Frontal cortex (tissue), 4 donors: Measurements from ENCODE around the gene MYLK2. TPM values are rescaled to one million over a fixed set of nuclear protein-coding genes. Genes with fewer than 3 reads are reported as not detected.

Experiments used
- DNase-seq, 2 donors: peaks; one replicate each; pipeline ENCODE4 v3.0.0; 2012; ENCODE audit warnings: low spot score in 2 of 2
- FAIRE-seq: peaks from 2 replicates; lab custom pipeline; 2012; peaks lifted over from hg19 to GRCh38; lab: Jason Lieb, UNC
- total RNA-seq: library from RNA; depleted of rRNA; stranded (reverse); fragments of >200 nt; gene quantifications from one replicate; pipeline ENCODE4 v1.2.3, GENCODE V29; 2014
- donor health status: control.
- donor health status: control.
- donor health status: control.

MYLK2 gene
- total RNA-seq, 1 donor from 2014 or later: 0.82 TPM

DNA sequence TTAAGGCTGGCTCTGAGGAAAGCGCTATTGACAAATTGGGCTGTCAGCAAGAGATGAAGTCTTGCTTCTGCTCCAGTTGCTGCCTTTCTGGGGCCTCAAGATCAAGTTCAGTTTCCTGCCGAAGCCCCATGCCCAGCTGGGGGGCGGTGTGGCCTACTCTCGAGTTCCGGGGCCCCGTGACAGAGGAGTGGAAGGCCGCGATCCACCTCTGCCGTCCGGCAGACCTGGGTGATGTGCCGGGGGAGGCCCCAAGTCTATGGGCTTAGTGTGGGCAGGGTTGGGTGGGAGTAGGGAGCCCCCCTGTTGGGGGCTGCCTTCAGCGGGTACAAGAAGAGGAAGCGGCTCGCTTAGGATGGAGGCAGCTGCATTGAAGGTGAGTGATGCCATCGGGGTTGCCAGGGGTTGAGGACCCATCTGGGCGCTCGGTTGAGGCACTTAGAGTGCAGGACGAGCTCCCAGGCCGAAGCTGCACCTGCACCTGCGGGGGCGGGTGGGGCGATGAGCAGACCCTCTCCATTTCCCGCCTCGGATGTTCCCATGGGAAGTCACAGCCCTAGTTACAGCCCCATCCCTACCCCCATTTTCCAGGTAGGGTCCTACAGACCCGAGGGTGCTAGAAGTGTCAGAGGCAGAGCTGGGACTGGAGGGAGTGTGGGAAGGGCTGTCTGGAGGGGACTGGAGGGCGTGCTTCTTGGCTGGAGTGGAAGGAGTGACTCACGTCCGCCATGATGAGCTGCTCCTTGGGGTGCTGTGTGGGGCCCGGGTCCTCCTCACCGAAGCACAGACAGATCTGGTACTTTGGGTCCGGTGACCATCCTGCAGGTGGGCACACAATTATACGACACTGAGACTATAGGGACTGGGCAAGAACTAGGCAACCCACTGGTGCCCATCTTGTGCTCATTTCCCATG, 29.2 kb downstream of the MYLK2 start:
- no peak for FAIRE-seq
- DNase-seq: no peak

DNA sequence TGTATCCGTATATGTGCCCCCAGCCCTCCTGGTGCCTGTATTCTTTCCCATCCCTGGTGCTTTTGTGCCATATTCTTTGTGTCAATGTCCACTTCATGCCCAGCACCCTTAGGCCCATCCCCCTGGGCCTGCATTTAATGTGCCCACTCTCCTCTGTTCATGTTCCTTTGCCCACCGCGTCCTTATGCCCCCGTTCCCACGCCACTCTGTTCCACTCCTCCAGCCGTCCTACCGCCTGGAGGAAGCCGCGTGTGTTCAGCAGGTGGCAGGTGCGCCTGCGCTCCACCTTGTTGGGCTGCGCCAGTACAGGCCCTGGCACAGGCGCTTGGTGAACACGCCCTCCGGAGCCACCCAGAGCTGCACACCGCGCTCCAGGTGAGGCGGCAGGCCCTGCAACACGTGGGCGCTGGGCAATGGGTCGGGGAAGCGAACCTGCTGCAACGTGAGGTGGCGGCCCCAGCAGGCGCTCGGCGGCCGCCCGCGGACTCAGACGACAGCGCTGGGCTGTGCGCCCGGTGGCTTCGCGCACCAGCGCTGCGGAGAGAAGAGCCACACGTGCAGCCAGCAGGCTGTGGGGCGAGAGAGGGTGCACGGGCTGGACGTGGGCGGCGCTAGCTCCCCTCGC, 30.3 kb downstream of the MYLK2 start:
- DNase-seq (no peak), FAIRE-seq (no peak)

DNA sequence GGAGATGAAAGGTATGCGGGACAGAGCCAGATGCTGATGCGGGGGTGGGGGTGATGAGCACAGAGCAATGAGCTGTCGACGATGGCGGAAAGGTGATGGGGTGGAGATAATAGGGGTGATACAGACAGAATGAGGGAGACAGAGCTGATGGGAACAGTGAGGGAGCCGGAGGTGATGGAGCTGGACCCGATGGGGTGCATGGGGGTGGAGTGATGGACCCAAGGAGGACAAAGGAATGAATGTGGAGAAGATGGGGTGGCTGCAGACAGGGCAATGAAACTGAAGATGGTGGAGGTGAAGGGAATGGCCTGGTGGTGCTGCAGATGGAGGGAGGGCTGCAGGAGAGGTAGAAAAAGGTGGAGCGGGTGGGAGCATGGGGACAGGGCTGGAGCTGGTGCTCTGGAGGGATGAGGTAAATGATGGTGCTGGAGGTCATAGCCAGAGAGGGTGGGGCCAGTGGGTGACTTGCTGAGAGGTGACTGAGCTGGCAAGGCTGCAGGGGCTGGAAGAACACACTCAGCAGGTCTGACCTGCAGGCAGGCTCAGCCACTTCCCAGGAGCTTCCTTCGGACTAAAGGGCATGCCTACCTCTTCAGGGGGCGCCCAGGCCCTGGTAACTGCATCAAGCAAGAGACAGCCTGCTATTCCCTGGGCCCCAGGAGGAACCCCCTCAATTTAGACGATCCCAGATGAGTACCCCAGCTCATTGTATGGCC, 32.2 kb downstream of the MYLK2 start:
- no peak for FAIRE-seq
- no peak for DNase-seq

DNA sequence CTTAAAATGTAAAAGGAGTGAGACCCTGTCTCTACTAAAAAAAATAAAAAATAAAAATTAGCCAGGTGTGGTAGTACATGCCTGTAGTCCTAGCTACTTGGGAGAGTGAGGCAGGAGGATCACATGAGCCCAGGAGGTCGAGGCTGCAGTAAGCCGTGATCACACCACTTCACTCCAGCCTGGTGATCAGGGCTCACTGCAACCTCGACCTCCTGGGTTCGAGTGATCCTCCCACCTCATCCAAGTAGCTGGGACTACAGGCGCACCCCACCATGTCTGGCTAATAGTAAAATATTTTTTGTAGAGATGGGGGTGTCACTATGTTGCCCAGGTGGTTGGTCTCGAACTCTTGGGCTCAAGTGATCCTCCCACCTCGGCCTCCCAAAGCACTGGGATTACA, 34.3 kb downstream of the MYLK2 start:
- FAIRE-seq (no peak), DNase-seq (no peak)

DNA sequence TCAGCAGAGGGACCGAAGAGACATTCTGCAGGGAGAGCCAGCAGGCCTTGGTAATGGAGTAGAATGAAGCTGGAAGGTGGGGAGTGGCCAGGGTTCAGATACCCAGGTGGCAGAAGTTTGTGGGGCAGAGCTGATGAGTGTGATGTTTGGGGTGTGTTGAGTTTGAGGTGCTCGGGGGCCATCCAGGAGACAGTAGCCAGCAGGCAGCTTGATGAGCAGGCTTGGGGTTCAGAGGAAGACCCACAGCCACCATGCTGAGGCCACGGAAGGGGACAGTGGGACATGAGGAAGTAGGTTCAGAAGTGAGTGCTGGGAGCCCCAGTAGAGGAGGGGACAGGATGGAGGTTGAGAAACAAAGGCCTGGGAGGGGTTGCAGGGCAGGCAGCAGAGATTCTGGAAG, 37.4 kb downstream of the MYLK2 start:
- no peak for FAIRE-seq

DNA sequence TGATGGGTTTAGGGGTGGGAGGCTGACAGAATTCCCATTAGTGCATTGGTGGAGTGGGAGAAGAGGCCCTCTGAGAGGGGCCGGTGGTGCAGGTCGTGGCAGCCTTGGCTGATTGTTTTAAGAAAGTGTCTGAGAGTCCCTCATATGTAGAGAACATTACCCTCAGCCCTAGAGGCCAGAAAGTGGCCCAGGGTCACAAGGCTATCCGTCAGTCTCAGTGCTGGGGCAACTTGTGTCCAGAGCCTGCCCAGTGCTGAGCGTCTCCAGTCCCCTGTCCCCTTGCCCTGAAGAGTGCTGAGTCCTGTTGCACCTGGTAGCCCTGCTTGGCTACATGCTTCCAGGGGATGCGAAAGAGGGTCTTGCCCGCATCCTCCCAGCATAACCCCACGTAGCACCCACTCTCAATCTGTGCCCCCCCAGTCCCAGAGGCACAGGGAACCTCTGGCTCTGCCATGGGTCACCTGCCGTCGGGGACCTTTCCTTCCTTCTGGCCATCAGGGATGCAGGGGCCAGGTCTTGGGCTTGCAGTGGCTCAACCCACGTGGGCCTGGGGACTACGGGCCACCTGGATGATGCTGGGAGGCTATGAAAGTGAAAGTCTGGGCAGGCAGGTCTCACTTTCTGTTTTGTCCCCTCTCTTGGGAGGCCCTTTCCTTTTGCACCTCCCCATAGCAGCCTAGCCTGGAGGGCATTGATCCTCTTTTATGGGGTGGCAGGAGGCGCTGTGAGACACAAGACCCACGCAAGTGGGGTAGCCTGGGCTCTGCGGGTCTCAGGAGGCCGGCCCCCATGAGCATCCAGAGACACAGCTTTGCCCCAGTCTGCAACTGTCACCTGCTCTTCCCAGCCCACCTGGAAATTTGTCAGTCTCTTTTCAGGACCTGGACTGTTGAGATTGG, 39.0 kb downstream of the MYLK2 start:
- no peak for FAIRE-seq
- DNase-seq: no peak

More for the DNA sequence above, 37.4 kb downstream of the MYLK2 start:
- no peak for DNase-seq

DNA sequence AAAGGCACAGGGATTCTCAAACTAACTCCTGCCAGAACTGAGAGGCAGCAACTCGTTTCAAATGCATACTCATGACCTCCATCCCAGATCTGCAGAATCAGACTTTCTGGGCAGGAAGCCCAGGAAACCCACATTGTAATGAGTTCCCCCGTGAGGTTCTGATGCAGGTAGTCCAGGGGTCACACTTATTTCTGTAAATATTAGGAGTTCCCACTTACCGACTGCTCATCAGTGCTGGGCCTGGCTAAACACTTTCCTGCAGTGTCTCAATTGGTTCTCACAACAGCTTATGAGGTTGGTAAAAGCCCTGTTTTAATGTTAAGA, 39.6 kb downstream of the MYLK2 start:
- DNase-seq (no peak), FAIRE-seq (no peak)

DNA sequence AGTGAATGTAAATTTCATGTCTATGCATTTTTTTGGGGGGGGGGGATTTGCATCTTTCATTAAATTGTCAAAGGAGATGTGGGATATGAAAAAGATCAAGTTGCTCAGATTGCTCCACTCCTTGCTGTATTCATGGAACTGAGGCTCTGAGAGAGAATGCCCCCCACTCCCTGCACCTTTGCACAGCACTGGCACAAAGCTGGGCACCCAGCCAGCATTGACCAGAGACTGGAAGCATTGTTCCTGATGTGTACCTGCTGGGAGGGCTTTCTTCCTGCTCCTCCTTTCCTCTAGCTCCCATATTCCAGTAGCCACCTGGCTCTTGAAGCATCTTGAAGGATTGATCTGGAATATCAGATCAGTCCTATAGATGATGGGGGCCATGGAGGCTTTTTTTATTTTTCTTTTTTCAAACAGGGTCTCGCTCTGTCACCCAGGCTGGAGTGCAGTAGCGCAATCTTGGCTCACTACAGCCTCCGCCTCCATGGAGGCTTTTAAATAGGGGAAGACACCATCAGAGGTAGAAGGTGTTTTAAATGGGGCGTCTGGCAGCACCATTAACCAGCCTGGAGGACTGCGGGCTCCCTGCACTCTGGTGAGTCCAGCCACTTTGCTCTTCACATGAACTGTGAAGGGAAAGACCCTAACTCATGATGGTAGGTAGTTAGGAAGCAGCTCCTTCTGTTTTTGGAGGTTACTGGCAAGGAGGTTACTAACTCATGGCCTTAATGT, 40.3 kb downstream of the MYLK2 start:
- FAIRE-seq (no peak), DNase-seq (no peak)

DNA sequence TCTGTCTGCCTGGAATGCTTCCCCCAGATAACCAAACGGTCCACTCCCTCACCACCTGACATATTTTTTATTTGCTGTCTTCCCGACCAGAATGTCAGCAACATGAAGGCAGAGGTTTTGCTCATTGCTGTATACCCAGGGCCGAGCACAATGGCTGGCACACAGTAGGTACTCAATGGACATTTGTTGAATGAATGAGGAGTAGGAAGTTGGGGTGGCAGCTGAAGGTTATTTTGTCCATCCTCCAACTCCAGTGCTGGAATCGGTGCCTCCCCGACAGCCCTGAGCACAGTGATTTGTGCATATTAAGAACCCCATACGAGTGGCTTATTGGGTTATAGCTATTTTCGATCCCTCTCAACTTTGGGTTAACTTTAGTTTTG, 40.8 kb downstream of the MYLK2 start:
- no peak for DNase-seq

DNA sequence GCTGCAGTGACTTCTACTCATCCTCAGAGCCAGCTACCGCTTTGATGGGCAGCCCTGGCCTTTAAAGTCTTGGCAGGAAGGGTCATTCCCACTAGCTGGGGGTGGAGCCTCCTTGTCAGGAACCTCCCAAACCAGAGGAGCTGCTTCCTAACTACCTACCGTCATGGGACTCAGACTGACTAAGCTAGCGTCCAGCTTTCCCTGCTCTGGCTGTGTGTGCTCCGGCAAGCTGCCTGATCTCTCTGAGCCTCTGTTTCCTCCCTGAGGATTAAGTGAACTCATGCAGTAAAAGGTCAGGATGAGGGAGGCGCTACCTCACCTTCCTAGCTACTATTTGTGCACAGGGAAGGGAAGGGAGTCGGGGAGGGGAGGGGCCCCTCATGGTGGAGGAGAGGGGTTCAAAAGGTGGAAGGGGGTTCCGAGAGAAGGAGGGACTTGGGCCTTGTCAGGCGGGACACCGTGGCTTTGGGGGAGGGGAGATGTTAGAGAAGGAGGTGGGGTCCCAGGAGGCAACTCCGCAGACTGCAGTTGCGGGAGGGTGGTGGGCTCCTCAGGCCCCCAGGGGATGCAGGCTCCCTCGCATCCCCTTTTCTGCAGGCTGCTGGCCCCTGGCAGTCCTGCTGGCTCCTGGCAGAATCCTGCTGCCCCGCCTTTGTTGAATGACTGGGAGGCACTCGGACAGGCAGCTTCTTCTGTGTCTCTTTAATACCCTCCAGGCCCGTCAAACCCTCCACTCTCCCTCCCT, 41.4 kb downstream of the MYLK2 start:
- no peak for FAIRE-seq
- DNase-seq: no peak

More for the DNA sequence above, 40.8 kb downstream of the MYLK2 start:
- FAIRE-seq: no peak

DNA sequence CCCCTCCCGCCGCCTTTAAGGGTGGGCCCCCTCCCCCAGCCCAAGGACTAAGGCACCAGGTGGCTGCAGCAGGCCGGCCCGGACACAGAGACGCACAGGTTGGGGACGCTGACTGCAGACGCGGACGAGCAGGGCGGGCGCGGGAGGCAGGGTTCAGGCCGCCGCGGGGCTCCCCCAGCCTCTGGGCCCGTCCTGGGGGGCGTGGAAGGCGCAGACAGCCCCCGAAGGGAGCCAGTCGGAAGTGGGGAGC, 41.9 kb downstream of the MYLK2 start:
- no peak for DNase-seq
- FAIRE-seq: no peak

DNA sequence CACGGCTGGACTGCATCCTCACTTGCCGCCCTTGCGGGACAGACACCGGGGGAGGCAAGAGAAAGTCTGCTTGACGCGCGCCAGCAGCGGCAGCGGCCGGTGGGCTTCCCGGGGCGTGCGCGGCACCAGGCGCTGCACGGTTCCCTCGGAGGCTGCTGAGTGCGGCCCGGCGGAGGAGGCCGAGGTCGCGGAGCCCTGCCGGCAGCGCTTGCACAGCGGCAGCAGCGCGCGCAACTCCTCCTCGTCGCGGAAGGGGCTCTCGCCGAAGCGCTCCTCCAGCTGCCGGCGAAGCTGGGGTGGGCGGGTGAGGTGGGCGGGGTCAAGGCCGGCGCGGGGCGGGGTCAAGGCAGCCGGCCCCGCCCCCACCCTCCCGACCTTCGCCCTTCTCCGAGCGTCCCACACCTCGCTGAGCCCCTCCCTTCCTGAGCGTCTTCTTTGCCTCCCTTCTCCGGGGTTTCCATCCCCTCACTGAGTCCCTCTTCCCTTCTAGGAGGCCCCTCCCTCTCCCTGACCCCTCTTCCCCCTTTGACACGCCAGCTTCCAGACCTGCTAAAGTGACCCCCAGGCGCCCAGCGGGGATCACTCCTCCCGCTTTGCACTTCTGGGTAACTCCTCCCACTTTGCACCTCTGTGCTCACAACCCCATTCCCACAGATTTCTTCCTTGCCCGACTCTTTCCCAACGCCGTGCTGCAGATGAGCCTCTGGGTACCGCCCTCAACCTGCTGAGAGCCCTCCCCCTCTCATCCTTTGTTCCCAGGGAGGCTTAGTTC, 42.4 kb downstream of the MYLK2 start:
- DNase-seq (peak; percentile 80 to 93), FAIRE-seq (no peak)

DNA sequence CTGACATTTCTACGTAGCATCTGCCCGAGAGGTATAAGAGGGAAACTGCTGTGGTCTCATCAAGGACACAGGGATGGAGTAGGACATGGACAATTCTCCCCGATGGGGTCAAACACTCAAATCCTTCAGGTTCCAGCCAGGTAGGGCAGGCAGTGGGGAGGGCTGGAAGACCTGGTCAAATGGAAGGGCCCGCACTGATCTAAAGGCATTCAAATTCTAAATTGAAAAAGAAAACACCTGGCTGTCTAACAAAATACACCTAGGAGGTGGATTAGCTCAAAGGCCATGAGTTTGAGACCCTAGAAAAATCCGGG, 43.0 kb downstream of the MYLK2 start:
- DNase-seq (no peak), FAIRE-seq (no peak)

DNA sequence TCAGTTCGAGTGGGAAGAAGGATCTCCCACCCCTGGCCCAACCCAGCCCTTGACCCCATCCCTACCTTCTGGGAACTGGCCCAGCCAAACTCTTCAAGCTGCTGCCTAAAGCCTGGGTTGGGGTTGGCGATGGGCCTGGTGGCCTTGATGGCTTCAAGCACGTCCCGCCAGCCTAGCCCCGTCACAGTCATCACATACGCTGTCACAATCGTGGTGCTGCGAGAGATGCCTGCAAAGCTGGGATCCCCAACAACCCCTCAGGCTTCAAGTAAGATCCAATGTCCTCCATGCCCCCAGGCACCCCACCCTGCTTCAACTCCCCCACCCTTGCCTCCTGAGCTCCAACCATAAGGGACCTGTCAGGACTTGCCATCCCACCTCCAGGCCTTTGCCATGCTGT, 43.4 kb downstream of the MYLK2 start:
- no peak for FAIRE-seq

DNA sequence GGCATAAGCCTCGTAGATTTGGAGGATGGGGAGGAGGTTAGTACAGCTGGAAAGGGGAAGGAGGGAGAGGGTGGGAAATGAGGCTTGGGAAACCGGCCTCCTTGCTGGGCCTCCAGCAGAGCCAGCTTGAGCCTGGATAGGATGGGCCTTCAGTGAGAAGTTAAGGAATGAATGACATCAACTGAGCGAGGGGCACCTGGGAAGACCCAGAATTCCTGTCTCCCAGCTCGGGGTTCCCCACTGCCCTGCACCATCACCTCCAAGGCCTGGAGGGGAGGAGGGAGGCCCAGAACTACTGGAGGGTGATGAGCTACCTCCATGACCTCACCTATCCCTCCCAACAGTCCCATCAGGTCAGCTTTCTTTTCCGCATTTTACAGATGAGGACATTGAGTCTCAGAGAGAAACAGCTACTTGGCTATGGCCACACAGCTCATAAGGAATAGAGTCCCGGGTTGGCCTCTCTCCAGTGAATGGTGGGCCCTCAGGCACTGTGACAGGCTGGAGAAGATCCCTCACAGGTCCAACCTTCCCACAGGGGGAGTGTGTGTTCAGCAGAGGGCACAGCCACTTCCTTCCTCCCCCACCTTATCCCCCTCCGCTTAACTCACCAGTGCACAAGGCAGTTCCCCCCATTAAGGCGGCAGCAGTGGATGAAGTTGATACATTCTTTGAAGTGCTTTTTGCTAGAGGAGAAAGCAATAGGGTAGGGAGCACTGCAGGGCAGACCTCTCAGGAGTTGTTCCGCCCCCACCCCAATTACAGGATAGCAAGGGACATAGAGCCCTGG, 44.3 kb downstream of the MYLK2 start:
- FAIRE-seq (no peak), DNase-seq (no peak)

More for the DNA sequence above, 43.4 kb downstream of the MYLK2 start:
- no peak for DNase-seq

DNA sequence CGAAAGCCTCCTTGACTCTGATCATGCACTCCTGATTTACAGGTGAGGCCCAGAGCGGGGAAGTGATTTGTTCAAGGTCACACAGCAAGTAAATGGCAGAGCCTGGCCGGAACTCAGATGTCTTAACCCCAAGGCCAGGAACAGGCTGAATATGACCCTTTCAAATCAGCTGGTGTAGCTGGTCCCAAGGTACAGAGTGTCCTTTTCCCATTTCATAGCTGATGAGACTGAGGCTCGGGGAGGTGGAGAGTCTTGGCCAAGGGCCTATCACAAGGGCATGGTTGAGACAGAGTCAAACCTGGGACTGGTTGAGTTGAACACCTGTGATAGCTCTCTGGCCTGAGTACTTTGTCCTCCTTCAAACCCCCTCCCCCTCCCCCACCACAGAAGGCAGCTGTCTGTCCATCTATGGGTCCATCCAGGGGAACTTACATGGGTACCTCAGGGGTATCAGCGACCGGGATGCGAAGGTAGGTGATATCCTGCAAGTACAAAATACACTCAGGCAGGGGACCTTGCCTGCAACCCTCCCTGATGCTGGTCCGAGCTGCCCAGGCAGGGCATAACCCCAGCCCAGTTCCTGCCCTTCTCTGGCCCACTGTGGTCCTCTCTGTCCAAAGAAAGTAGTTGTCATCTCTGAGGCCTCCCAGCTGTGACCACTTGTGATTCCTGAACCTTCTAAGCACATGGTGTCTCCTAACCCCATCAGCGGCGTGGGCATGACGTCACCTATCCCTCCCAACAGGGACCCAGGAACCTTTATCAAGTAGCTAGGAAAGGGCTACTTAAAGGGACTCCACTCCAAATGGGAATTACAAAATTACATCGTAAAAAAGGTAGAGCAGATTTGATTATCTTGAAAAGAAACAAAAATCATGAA, 45.6 kb downstream of the MYLK2 start:
- no peak for DNase-seq
- FAIRE-seq: no peak

DNA sequence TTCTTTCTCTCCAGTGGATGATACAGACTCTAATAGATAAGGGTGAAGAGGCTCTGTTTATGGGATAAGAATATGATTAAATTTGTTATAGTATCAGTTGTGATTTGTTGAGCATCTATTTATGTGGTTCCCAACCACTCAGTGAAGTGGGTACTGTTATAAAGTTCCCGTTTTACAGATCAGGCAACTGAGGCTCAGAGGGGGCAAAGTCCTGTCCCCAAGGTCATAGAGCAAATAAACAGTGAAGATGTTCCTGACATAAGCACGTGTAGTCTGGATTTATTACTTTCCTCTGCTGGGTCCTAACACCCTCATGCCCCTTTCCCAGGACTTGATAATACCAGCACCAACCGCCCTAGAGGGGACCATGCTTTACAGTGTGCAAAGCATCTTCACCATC, 47.1 kb downstream of the MYLK2 start:
- FAIRE-seq (no peak), DNase-seq (no peak)
